IMR-90 (cell line): ENCODE data around the gene TMOD2. TPM values are rescaled to one million over a fixed set of nuclear protein-coding genes. Genes with fewer than 3 reads are reported as not detected.

ENCODE experiments used
- ATAC-seq: fragments of 200-7000 bp; cut with Tn5 transposase; 2 replicates; pipeline ENCODE4 v1.9.1; 2020; ENCODE audit warnings: low read depth, mild to moderate bottlenecking, moderate library complexity
- BruUV-seq: library from RNA; stranded (reverse); fragments of 400-500 nt; replicated peaks from 2 replicates; lab custom pipeline; 2021; lab: Mats Ljungman, UMichigan
- CTCF ChIA-PET: fragments of 300-600 bp; formaldehyde crosslinking; extraction: SDS; loops from one replicate; lab custom pipeline; 2021; ENCODE audit warnings: antibody characterized with exemption; lab: Yijun Ruan, JAX
- POLR2A ChIA-PET: fragments of 300-600 bp; sonication (Branson Sonifier 250); formaldehyde crosslinking; loops from one replicate; lab custom pipeline; 2022; ENCODE audit warnings: antibody characterized with exemption; ENCODE audit not compliant: unreplicated experiment; lab: Charles Lee
- DNase-seq: peaks from one replicate; pipeline ENCODE4 v3.0.0; 2013
- H2AFZ ChIP-seq: replicated peaks from 2 replicates; pipeline ENCODE3; 2013; ENCODE audit warnings: low read length, mild to moderate bottlenecking; ENCODE audit not compliant: poor library complexity
- H2AK5ac ChIP-seq: 2 replicates; pipeline ENCODE4 v1.6.1; 2013; ENCODE audit warnings: low read depth, low read length, inconsistent platforms
- H2AK9ac ChIP-seq: replicated peaks from 2 replicates; pipeline ENCODE3; 2013; ENCODE audit warnings: mild to moderate bottlenecking, low read depth, low read length, moderate library complexity; ENCODE audit not compliant: poor library complexity
- H2BK120ac ChIP-seq: 2 replicates; pipeline ENCODE4 v1.6.1; 2013; ENCODE audit warnings: low read depth, low read length, inconsistent platforms
- H2BK15ac ChIP-seq: 3 replicates; pipeline ENCODE4 v1.6.1; 2013; ENCODE audit warnings: low read depth, low read length, inconsistent platforms
- H2BK20ac ChIP-seq: 2 replicates; pipeline ENCODE4 v1.6.1; 2013; ENCODE audit warnings: low read depth, mild to moderate bottlenecking, inconsistent platforms, low read length, moderate library complexity
- H2BK5ac ChIP-seq: 2 replicates; pipeline ENCODE4 v1.6.1; 2013; ENCODE audit warnings: mild to moderate bottlenecking, low read depth, low read length, inconsistent platforms; ENCODE audit not compliant: poor library complexity, severe bottlenecking
- H3K14ac ChIP-seq: replicated peaks from 2 replicates; pipeline ENCODE4 v1.6.1; 2013; ENCODE audit warnings: low read depth, low read length, inconsistent platforms
- H3K18ac ChIP-seq: 2 replicates; pipeline ENCODE4 v1.6.1; 2013; ENCODE audit warnings: low read depth, low read length, control low read depth
- H3K23ac ChIP-seq: 2 replicates; pipeline ENCODE4 v1.6.1; 2013; ENCODE audit warnings: low read depth, low read length, inconsistent platforms
- H3K27ac ChIP-seq: 2 replicates; pipeline ENCODE4 v1.5.1; 2013; ENCODE audit warnings: mild to moderate bottlenecking, control low read depth, low read length; ENCODE audit not compliant: insufficient read depth
- H3K27me3 ChIP-seq: 2 replicates; pipeline ENCODE4 v1.6.1; 2013; ENCODE audit warnings: low read length; ENCODE audit not compliant: control insufficient read depth, insufficient read depth
- H3K36me3 ChIP-seq: 2 replicates; pipeline ENCODE4 v1.6.1; 2013; ENCODE audit warnings: low read length, mixed read lengths; ENCODE audit not compliant: control insufficient read depth, insufficient read depth
- H3K4ac ChIP-seq: 2 replicates; pipeline ENCODE4 v1.6.1; 2013; ENCODE audit warnings: low read depth, low read length, inconsistent platforms
- H3K4me1 ChIP-seq: 2 replicates; pipeline ENCODE4 v1.6.1; 2013; ENCODE audit warnings: low read length, mixed read lengths; ENCODE audit not compliant: control insufficient read depth, insufficient read depth
- H3K4me2 ChIP-seq: 2 replicates; pipeline ENCODE4 v1.6.1; 2013; ENCODE audit warnings: low read depth, mild to moderate bottlenecking, control low read depth, low read length, moderate library complexity
- H3K4me3 ChIP-seq: 2 replicates; pipeline ENCODE4 v1.5.1; 2013; ENCODE audit warnings: low read depth, mild to moderate bottlenecking, control low read depth, low read length, moderate library complexity; ENCODE audit not compliant: insufficient read depth
- H3K56ac ChIP-seq: 2 replicates; pipeline ENCODE4 v1.6.1; 2013; ENCODE audit warnings: low read length, inconsistent platforms; ENCODE audit not compliant: insufficient read depth; ENCODE audit errors: extremely low read depth
- H3K79me1 ChIP-seq, 2 experiments: 2 replicates each; pipeline ENCODE4 v1.6.1; 2013; ENCODE audit warnings: low read length in 2 of 2, inconsistent platforms in 1 of 2, low read depth in 1 of 2
- H3K9ac ChIP-seq: 2 replicates; pipeline ENCODE4 v1.6.1; 2013; ENCODE audit warnings: low read depth, low read length, control low read depth
- H3K9me1 ChIP-seq: 2 replicates; pipeline ENCODE4 v1.6.1; 2013; ENCODE audit warnings: low read length, inconsistent platforms; ENCODE audit not compliant: insufficient read depth
- H3K9me3 ChIP-seq: 2 replicates; pipeline ENCODE4 v1.6.1; 2013; ENCODE audit warnings: low read length; ENCODE audit not compliant: control insufficient read depth, insufficient read depth
- H4K20me1 ChIP-seq: 2 replicates; pipeline ENCODE4 v1.6.1; 2013; ENCODE audit warnings: low read length, inconsistent platforms; ENCODE audit not compliant: insufficient read depth
- H4K5ac ChIP-seq: 2 replicates; pipeline ENCODE4 v1.6.1; 2013; ENCODE audit warnings: mild to moderate bottlenecking, low read depth, low read length, control low read depth
- H4K8ac ChIP-seq, 2 experiments: 2 replicates each; pipeline ENCODE4 v1.6.1; 2013; ENCODE audit warnings: low read depth in 2 of 2, low read length in 2 of 2, control low read depth in 1 of 2, inconsistent platforms in 1 of 2
- H4K91ac ChIP-seq: 2 replicates; pipeline ENCODE4 v1.6.1; 2013; ENCODE audit warnings: low read depth, low read length, inconsistent platforms; ENCODE audit not compliant: insufficient read depth
- CEBPB ChIP-seq: IDR thresholded peaks from 2 replicates; pipeline ENCODE4 v1.6.1; 2012; ENCODE audit warnings: low read depth, low read length, improper control_type of control experiment
- CHD1 ChIP-seq: IDR thresholded peaks from 2 replicates; pipeline ENCODE4 v1.6.1; 2012; ENCODE audit warnings: low read depth, low read length, improper control_type of control experiment
- CTCF ChIP-seq: conservative IDR thresholded peaks from 2 replicates; pipeline ENCODE4 v1.5.1; 2012; ENCODE audit warnings: mild to moderate bottlenecking, low read depth, low read length, improper control_type of control experiment
- FOS ChIP-seq: fragments of 150-350 bp; IDR thresholded peaks from 2 replicates; pipeline ENCODE4 v1.6.1; 2016; ENCODE audit warnings: low read depth, low read length
- MAFK ChIP-seq: IDR thresholded peaks from 2 replicates; pipeline ENCODE4 v1.6.1; 2012; ENCODE audit warnings: low read depth, low read length, improper control_type of control experiment
- MAZ ChIP-seq: IDR thresholded peaks from 2 replicates; pipeline ENCODE4 v1.6.1; 2012; ENCODE audit warnings: low read depth, mild to moderate bottlenecking, low read length, improper control_type of control experiment, moderate library complexity, borderline replicate concordance
- MXI1 ChIP-seq: IDR thresholded peaks from 2 replicates; pipeline ENCODE4 v1.6.1; 2012; ENCODE audit warnings: low read depth, mild to moderate bottlenecking, low read length, moderate library complexity, borderline replicate concordance
- NFE2L2 ChIP-seq: fragments of 150-350 bp; IDR thresholded peaks from 2 replicates; pipeline ENCODE4 v1.6.1; 2016; ENCODE audit warnings: low read depth, mild to moderate bottlenecking, low read length
- POLR2A ChIP-seq: IDR thresholded peaks from 2 replicates; pipeline ENCODE4 v1.6.1; 2012; ENCODE audit warnings: mild to moderate bottlenecking, low read depth, low read length
- RAD21 ChIP-seq: IDR thresholded peaks from 2 replicates; pipeline ENCODE4 v1.6.1; 2012; ENCODE audit warnings: low read length, improper control_type of control experiment
- RCOR1 ChIP-seq: IDR thresholded peaks from 2 replicates; pipeline ENCODE4 v1.6.1; 2012; ENCODE audit warnings: mild to moderate bottlenecking, low read length, improper control_type of control experiment; ENCODE audit not compliant: insufficient replicate concordance
- SMC3 ChIP-seq: fragments of 150-350 bp; IDR thresholded peaks from 2 replicates; pipeline ENCODE4 v1.6.1; 2016; ENCODE audit warnings: low read depth, mild to moderate bottlenecking, antibody characterized with exemption, low read length, moderate library complexity
- USF2 ChIP-seq: fragments of 150-350 bp; IDR thresholded peaks from 2 replicates; pipeline ENCODE4 v1.6.1; 2017; ENCODE audit warnings: mild to moderate bottlenecking, antibody characterized with exemption, low read length, low read depth
- WGBS, 2 experiments: methylation state at CpG; one replicate each; pipeline versions ENCODE4 v1.1.5 to v1.1.7; 2013; ENCODE audit warnings: missing lambda C conversion rate in 2 of 2; ENCODE audit not compliant: insufficient read length in 1 of 2; ENCODE audit errors: extremely low coverage in 2 of 2; 5-methylcytosine and 5-hydroxymethylcytosine counted together
- dilution Hi-C: fragments of 300-500 bp; cut with HindIII; formaldehyde crosslinking; loops from one replicate; pipeline ENCODE4 v1.14.3; 2018; ENCODE audit warnings: low sequenced_read_pairs; ENCODE audit not compliant: unreplicated experiment
- in situ Hi-C: fragments of 300-500 bp; cut with MboI; formaldehyde crosslinking; loops from 3 replicates; pipeline ENCODE4 v1.14.3; 2019; ENCODE audit warnings: low sequenced_read_pairs, inconsistent platforms, mixed read lengths
- intact Hi-C: fragments of 100-400 bp; cut with micrococcal nuclease; formaldehyde crosslinking; loops from 2 replicates; pipeline ENCODE4 v1.10.0; 2022
- polyA plus RNA-seq, 3 experiments: library from polyadenylated mRNA; depleted of rRNA; stranded (reverse); fragments of >200 nt; gene quantifications; 2 replicates each; pipeline ENCODE4 v1.2.3, GENCODE V29; 2012; ENCODE audit warnings: low replicate concordance in 1 of 3
- total RNA-seq: library from RNA; depleted of rRNA; stranded (reverse); fragments of >200 nt; gene quantifications from 2 replicates; pipeline ENCODE4 v1.2.3, GENCODE V29; 2012
- TF ChIP-seq, protein P1 (sequence below): fragments of 150-350 bp; IDR thresholded peaks from 2 replicates; pipeline ENCODE4 v1.6.1; 2016; ENCODE audit warnings: low read depth, mild to moderate bottlenecking, low read length, moderate library complexity, borderline replicate concordance

The TMOD2 gene
- total and polyA plus RNA-seq, 2 of the 4 experiments (the other 2 are of a cell fraction) = 2.8 to 5.4 TPM

DNA sequence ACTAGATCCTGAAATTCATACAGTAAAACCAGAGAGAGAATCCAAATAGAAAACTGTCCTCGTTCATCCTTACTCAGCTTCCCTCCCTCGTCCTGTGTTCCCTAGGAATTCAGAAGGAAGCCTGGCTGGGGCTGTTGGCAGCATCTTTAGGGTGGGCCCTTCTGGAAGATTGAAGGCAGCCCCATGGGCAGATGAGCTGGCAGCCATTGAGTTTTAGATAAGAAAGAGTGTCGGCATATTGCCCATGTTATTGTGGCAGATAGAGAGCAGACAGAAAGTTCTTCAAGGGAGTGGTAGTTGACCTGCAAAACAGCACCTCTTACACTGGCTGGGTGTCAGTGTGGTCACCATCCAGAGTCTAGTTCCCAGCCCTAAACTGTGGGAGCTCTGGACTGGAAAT, 23.5 kb downstream of the TMOD2 start:
- H4K8ac ChIP-seq = no peak overlapping the region
- H3K27me3 ChIP-seq = no peaks in the 10 kb centered on the region
- no peak overlapping the region for H2AK5ac ChIP-seq
- TF ChIP-seq MAZ (no peak), MXI1 (no peak), CTCF (no peak), RAD21 (no peak), MAFK (no peak), CHD1 (no peak), CEBPB (no peak), NFE2L2 (no peak), RCOR1 (no peak), FOS (no peak), SMC3 (no peak), POLR2A (no peak), USF2 (no peak)
- TF ChIP-seq, protein P1, sequence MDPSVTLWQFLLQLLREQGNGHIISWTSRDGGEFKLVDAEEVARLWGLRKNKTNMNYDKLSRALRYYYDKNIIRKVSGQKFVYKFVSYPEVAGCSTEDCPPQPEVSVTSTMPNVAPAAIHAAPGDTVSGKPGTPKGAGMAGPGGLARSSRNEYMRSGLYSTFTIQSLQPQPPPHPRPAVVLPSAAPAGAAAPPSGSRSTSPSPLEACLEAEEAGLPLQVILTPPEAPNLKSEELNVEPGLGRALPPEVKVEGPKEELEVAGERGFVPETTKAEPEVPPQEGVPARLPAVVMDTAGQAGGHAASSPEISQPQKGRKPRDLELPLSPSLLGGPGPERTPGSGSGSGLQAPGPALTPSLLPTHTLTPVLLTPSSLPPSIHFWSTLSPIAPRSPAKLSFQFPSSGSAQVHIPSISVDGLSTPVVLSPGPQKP = no peak
- H3K4me2 ChIP-seq = no peak overlapping the region
- no peak overlapping the region for H3K9ac ChIP-seq
- ChIA-PET POLR2A (no interaction called here), CTCF (interaction anchor here (5.4 kb wide), 1 partner anchor 124 kb away, joined by 72 read pairs; no protein-coding TSS in a partner anchor)
- H2BK15ac ChIP-seq = no peak overlapping the region
- H2BK5ac ChIP-seq = no peak overlapping the region
- no peak overlapping the region for H3K56ac ChIP-seq
- no peak overlapping the region for H4K91ac ChIP-seq
- ATAC-seq = no peak
- intact Hi-C loops (loop anchor here (5.0 kb wide), 1 partner anchor 238 kb away; no protein-coding TSS in a partner anchor), dilution Hi-C loops (no loop called here), in situ Hi-C loops (loop anchor here (5.0 kb wide), 1 partner anchor 133 kb away; no protein-coding TSS in a partner anchor)
- BruUV-seq = no TSS peak
- H4K5ac ChIP-seq = no peak overlapping the region
- no peak overlapping the region for H3K4me3 ChIP-seq
- no peak overlapping the region for H2AK9ac ChIP-seq
- no peaks in the 10 kb centered on the region for H3K79me1 ChIP-seq
- no peak overlapping the region for H3K14ac ChIP-seq
- H3K23ac ChIP-seq = no peak overlapping the region
- H2AFZ ChIP-seq = no peak overlapping the region
- H3K4me1 ChIP-seq = no peaks in the 10 kb centered on the region
- H3K4ac ChIP-seq = no peak overlapping the region
- no peaks in the 10 kb centered on the region for H3K9me3 ChIP-seq
- H3K18ac ChIP-seq = no peak overlapping the region
- H2BK20ac ChIP-seq = no peak overlapping the region
- no peaks in the 10 kb centered on the region for H4K20me1 ChIP-seq
- DNase-seq = no peak
- no peak overlapping the region for H3K27ac ChIP-seq
- H2BK120ac ChIP-seq = no peak overlapping the region
- peaks cover 6% of the 10 kb centered on the region; the same call in 1 of the 2 replicates for H3K36me3 ChIP-seq
- H3K9me1 ChIP-seq = peaks cover 5% of the 10 kb centered on the region; the same call in 1 of the 2 replicates
- WGBS, 2 experiments = no CpG with 5 or more reads among the region's 3 CpGs
